Frontal cortex (tissue), 4 donors: ENCODE data around the gene ZFHX3. TPM values are rescaled to one million over a fixed set of nuclear protein-coding genes. Genes with fewer than 3 reads are reported as not detected.

ENCODE experiments used
- DNase-seq, 2 donors: peaks; one replicate each; pipeline ENCODE4 v3.0.0; 2012; ENCODE audit warnings: low spot score in 2 of 2
- FAIRE-seq: peaks from 2 replicates; lab custom pipeline; 2012; peaks lifted over from hg19 to GRCh38; lab: Jason Lieb, UNC
- total RNA-seq: library from RNA; depleted of rRNA; stranded (reverse); fragments of >200 nt; gene quantifications from one replicate; pipeline ENCODE4 v1.2.3, GENCODE V29; 2014
- donor health status: control.
- donor health status: control.
- donor health status: control.

ZFHX3 gene
- total RNA-seq, 1 donor from 2014 or later, result 4.9 TPM

- FAIRE-seq, result no peak
- no peak for DNase-seq
Measured at GRCh38 chr16:72793716-72794115, 254.2 kb downstream of the ZFHX3 start.

- DNase-seq (no peak), FAIRE-seq (no peak)
Measured at GRCh38 chr16:72793017-72793416, 254.9 kb downstream of the ZFHX3 start.

GRCh38 chr16:72791786-72792185, 256.1 kb downstream of the ZFHX3 start:
- FAIRE-seq (no peak), DNase-seq (no peak)

- FAIRE-seq, result no peak
- DNase-seq, result no peak
Measured at GRCh38 chr16:72789921-72790320, 258.0 kb downstream of the ZFHX3 start.

- no peak for FAIRE-seq
- no peak for DNase-seq
Measured at GRCh38 chr16:72789465-72789864, 258.5 kb downstream of the ZFHX3 start.

GRCh38 chr16:72788269-72788809, 259.6 kb downstream of the ZFHX3 start:
- no peak for DNase-seq
- no peak for FAIRE-seq

GRCh38 chr16:72787514-72788268, 260.2 kb downstream of the ZFHX3 start:
- FAIRE-seq, result no peak
- peak; percentile 72 to 86 for DNase-seq

GRCh38 chr16:72787130-72787513, 260.8 kb downstream of the ZFHX3 start:
- DNase-seq (no peak), FAIRE-seq (no peak)

GRCh38 chr16:72786606-72787005, 261.3 kb downstream of the ZFHX3 start:
- FAIRE-seq, result no peak
- no peak for DNase-seq

GRCh38 chr16:72785886-72786285, 262.0 kb downstream of the ZFHX3 start:
- DNase-seq (no peak), FAIRE-seq (no peak)

- FAIRE-seq, result no peak
Measured at GRCh38 chr16:72785171-72785570, 262.8 kb downstream of the ZFHX3 start.

GRCh38 chr16:72783716-72784318, 264.1 kb downstream of the ZFHX3 start:
- DNase-seq (no peak), FAIRE-seq (no peak)

More at GRCh38 chr16:72785171-72785570, 262.8 kb downstream of the ZFHX3 start:
- no peak for DNase-seq

- no peak for DNase-seq
- FAIRE-seq, result no peak
Measured at GRCh38 chr16:72769876-72770275, 278.1 kb downstream of the ZFHX3 start.

GRCh38 chr16:72768591-72768990, 279.3 kb downstream of the ZFHX3 start:
- FAIRE-seq (no peak), DNase-seq (no peak)

- no peak for FAIRE-seq
- no peak for DNase-seq
Measured at GRCh38 chr16:72766506-72766905, 281.4 kb downstream of the ZFHX3 start.

GRCh38 chr16:72764015-72764654, 283.8 kb downstream of the ZFHX3 start:
- no peak for FAIRE-seq
- no peak for DNase-seq

- DNase-seq (no peak), FAIRE-seq (no peak)
Measured at GRCh38 chr16:72760581-72760980, 287.3 kb downstream of the ZFHX3 start.

- FAIRE-seq (no peak), DNase-seq (no peak)
Measured at GRCh38 chr16:72753881-72754280, 294.0 kb downstream of the ZFHX3 start.

- DNase-seq (no peak), FAIRE-seq (no peak)
Measured at GRCh38 chr16:72752004-72752695, 295.8 kb downstream of the ZFHX3 start.

GRCh38 chr16:72751076-72751475, 296.9 kb downstream of the ZFHX3 start:
- DNase-seq (no peak), FAIRE-seq (no peak)
